Thyroid gland (tissue), 4 donors: ENCODE data around the gene PER2. TPM values are rescaled to one million over a fixed set of nuclear protein-coding genes. Genes with fewer than 3 reads are reported as not detected.

Experiments
- DNase-seq, 2 donors: peaks; one replicate each; pipeline ENCODE4 v3.0.0-alpha.2; 2019
- H3K27ac ChIP-seq, 3 donors: fragments of 200-600 bp; sonication (generic); 1 replicate in 2 of 3; 2 replicates in 1 of 3; pipeline ENCODE4 v1.5.1; 2016 to 2019; ENCODE audit warnings: mild to moderate bottlenecking in 1 of 3, moderate library complexity in 1 of 3
- H3K27me3 ChIP-seq: fragments of 200-600 bp; sonication (generic); one replicate; pipeline ENCODE4 v1.5.1; 2019
- H3K36me3 ChIP-seq, 2 donors: fragments of 200-600 bp; sonication (generic); one replicate each; pipeline ENCODE4 v1.5.1; 2016 to 2019
- H3K4me1 ChIP-seq, 2 donors: fragments of 200-600 bp; sonication (generic); one replicate each; pipeline ENCODE4 v1.5.1; 2017 to 2019
- H3K4me3 ChIP-seq, 3 donors: fragments of 200-600 bp; sonication (generic); replicated peaks in 1 of 3; 1 replicate in 2 of 3; 2 replicates in 1 of 3; pipeline ENCODE4 v1.5.1; 2016; ENCODE audit warnings: mild to moderate bottlenecking in 1 of 3
- H3K9me3 ChIP-seq: fragments of 200-600 bp; sonication (generic); one replicate; pipeline ENCODE4 v1.5.1; 2017
- CTCF ChIP-seq, 6 experiments: fragments of 200-600 bp in 3 of 6; fragments of 450-650 bp in 3 of 6; sonication (generic) in 3 of 6; IDR thresholded peaks; one replicate each; pipeline ENCODE4 v1.5.1; 2016 to 2019; ENCODE audit warnings: antibody characterized with exemption in 6 of 6, mild to moderate bottlenecking in 2 of 6, inconsistent platforms in 1 of 6, moderate library complexity in 1 of 6
- POLR2A ChIP-seq, 2 donors: fragments of 450-650 bp; IDR thresholded peaks; one replicate each; pipeline ENCODE4 v1.6.1; 2017; ENCODE audit warnings: antibody characterized with exemption in 2 of 2, mild to moderate bottlenecking in 2 of 2, moderate library complexity in 1 of 2
- WGBS, 2 donors: methylation state at CpG; one replicate each; pipeline ENCODE4 v1.1.5; 2017; 5-methylcytosine and 5-hydroxymethylcytosine counted together
- intact Hi-C: fragments of 100-400 bp; cut with DNase I; formaldehyde crosslinking; loops from one replicate; pipeline ENCODE4 v1.15.1; 2023
- total RNA-seq, 4 donors: library from RNA; depleted of rRNA; stranded (reverse); fragments of >200 nt; gene quantifications; one replicate each; pipeline ENCODE4 v1.2.3, GENCODE V29; 2016

PER2 gene
- total RNA-seq, 4 donors from 2014 or later, result 6.5 to 17.6 (median 9.6) TPM

DNA sequence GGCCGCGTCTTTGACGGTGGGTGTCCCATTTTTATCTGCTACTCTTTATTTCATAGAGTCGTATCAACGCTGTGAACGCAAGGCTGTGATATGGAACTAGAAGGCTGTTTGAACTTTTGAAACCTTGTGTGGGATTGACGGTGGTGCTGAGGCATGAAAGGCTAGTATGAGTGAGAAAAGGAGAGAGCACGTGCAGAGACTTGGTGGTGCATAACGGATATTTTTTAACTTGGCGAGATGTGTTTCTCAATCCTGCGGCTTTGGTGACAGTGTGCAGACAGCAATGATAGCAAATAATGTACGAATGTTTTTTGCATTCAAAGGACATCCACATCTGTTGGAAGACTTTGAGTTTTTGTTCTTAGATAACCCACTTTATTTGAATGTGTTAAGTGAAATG lies 54.8 kb downstream of the PER2 start:
- Histone ChIP-seq H3K27ac (no peak overlapping the region), H3K36me3 (no peaks in the 10 kb centered on the region), H3K4me1 (peaks cover 5 to 11% of the 10 kb centered on the region in 2 donors), H3K9me3 (no peaks in the 10 kb centered on the region), H3K4me3 (no peak overlapping the region), H3K27me3 (no peaks in the 10 kb centered on the region)
- WGBS, 2 donors, result 73 to 84% methylated on average over 12 of the region's 12 CpGs
- no peak for DNase-seq
- intact Hi-C loops, result loop anchor here (10.0 kb wide), 1 partner anchor 169 kb away; the partner anchor contains the start of gene SCLY
- TF ChIP-seq CTCF (IDR thresholded peaks at IDR 0.05) (no peak), POLR2A (IDR thresholded peaks at IDR 0.05) (no peak)

GRCh38 chr2:238231809-238232208 lies 56.6 kb downstream of the PER2 start:
- intact Hi-C loops, result loop anchor here (10.0 kb wide), 1 partner anchor 167 kb away; the partner anchor contains the start of gene SCLY
- WGBS, 2 donors, result 57 to 65% methylated on average over 21 of the region's 21 CpGs
- Histone ChIP-seq H3K9me3 (no peaks in the 10 kb centered on the region), H3K36me3 (no peaks in the 10 kb centered on the region), H3K27ac (no peak overlapping the region), H3K4me3 (peak overlapping the region in 1 of 3 donors; percentile 33), H3K27me3 (no peaks in the 10 kb centered on the region), H3K4me1 (peaks cover 5 to 11% of the 10 kb centered on the region in 2 donors)
- DNase-seq, result no peak
- TF ChIP-seq POLR2A (IDR thresholded peaks at IDR 0.05), result no peak
- no peak for TF ChIP-seq CTCF (IDR thresholded peaks at IDR 0.05)

DNA sequence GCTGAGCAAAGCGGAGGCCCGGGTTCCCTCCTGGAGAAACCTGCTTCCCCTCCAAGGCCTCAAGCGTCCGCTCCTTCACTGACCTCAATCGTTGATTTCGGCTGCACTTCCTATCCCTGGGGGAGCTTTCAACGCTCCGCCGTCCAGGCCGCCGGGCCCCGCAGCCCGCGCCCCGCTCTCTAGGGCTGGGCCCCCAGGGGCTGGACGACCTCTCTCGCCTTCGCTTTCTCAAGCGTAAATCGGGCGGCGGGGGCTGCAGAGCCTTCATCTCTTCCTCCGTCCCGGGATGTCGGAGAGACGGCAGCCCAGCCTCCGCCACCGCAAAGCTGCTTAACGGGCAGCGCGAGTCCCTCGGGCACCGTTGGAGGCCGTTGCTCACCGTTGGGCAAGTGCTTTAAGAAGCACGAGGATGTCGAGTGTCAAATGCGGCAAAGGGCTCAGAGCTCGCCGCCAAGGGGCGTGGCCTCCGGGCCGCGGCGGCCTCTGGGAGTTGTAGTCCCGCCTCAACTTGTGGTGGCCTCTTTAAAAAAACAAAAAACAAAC lies 57.1 kb downstream of the PER2 start:
- no peak overlapping the region for H3K27ac ChIP-seq
- H3K4me1 ChIP-seq, result peaks cover 5 to 11% of the 10 kb centered on the region in 2 donors
- H3K4me3 ChIP-seq, result peak overlapping the region in 2 of 3 donors; percentile 33 to 49
- H3K27me3 ChIP-seq, result no peaks in the 10 kb centered on the region
- WGBS, 2 donors, result 10 to 23% methylated on average over 21 to 41 of the region's 46 CpGs
- H3K9me3 ChIP-seq, result no peaks in the 10 kb centered on the region
- H3K36me3 ChIP-seq, result no peaks in the 10 kb centered on the region
- DNase-seq, result peak; percentile 66 to 74
- TF ChIP-seq POLR2A (IDR thresholded peaks at IDR 0.05) (no peak), CTCF (IDR thresholded peaks at IDR 0.05) (no peak)
- intact Hi-C loops, result loop anchor here (10.0 kb wide), 1 partner anchor 167 kb away; the partner anchor contains the start of gene SCLY

DNA sequence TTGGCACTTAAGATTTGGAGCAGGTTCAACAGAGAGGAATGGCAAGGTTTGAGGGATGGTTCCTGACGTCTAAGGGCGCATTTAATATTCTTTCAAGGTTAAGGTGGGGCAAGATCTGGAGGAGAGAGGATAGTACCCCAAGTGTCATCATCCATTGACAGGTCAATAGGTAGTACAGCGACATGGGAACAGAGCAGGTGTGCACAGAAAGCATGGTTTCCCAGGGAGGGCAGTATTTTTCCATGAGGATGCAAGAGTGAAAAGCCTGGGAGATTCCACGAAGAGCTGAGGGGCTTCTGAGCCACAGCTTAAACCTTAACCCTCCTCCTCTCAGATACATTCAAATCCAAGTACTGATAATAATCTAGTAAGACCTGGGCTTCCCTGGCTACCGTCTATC lies 57.7 kb downstream of the PER2 start:
- 62 to 87% methylated on average over 5 of the region's 5 CpGs for WGBS, 2 donors
- intact Hi-C loops, result loop anchor here (10.0 kb wide), 1 partner anchor 166 kb away; the partner anchor contains the start of gene SCLY
- no peak for DNase-seq
- no peak overlapping the region for H3K4me3 ChIP-seq
- no peaks in the 10 kb centered on the region for H3K9me3 ChIP-seq
- peaks cover 8 to 11% of the 10 kb centered on the region in 2 donors for H3K4me1 ChIP-seq
- no peaks in the 10 kb centered on the region for H3K27me3 ChIP-seq
- no peak overlapping the region for H3K27ac ChIP-seq
- no peaks in the 10 kb centered on the region for H3K36me3 ChIP-seq
- TF ChIP-seq CTCF (IDR thresholded peaks at IDR 0.05) (no peak), POLR2A (IDR thresholded peaks at IDR 0.05) (no peak)

- intact Hi-C loops, result no loop called here
- H3K27me3 ChIP-seq, result no peaks in the 10 kb centered on the region
Observed at GRCh38 chr2:238228700-238229099, 59.7 kb downstream of the PER2 start.

More at GRCh38 chr2:238228700-238229099, 59.7 kb downstream of the PER2 start:
- H3K9me3 ChIP-seq, result no peaks in the 10 kb centered on the region
- TF ChIP-seq POLR2A (IDR thresholded peaks at IDR 0.05) (no peak), CTCF (IDR thresholded peaks at IDR 0.05) (no peak)
- no peak overlapping the region for H3K27ac ChIP-seq
- no peak overlapping the region for H3K4me3 ChIP-seq
- H3K36me3 ChIP-seq, result no peaks in the 10 kb centered on the region
- H3K4me1 ChIP-seq, result peaks cover 9 to 11% of the 10 kb centered on the region in 2 donors
- DNase-seq, result no peak
- 77 to 85% methylated on average over 4 of the region's 4 CpGs for WGBS, 2 donors
